Adrenal gland (tissue), 12 donors: ENCODE results near the gene SLC25A21. TPM values are rescaled to one million over a fixed set of nuclear protein-coding genes. Genes with fewer than 3 reads are reported as not detected.

Experiments
- DNase-seq, 7 donors: peaks; one replicate each; pipeline ENCODE4 v3.0.0-alpha.2; 2019 to 2020
- H3K27ac ChIP-seq, 5 donors: fragments of 200-600 bp; sonication (generic) in 4 of 5; 1 replicate in 3 of 5; 2 replicates in 2 of 5; pipeline versions ENCODE4 v1.5.1 to v1.8.0; 2016 to 2020; ENCODE audit warnings: mild to moderate bottlenecking in 1 of 5
- H3K27me3 ChIP-seq: fragments of 200-600 bp; 2 replicates; pipeline ENCODE4 v1.8.0; 2021
- H3K36me3 ChIP-seq, 2 donors: fragments of 200-600 bp; replicated peaks in 1 of 2; 1 replicate in 1 of 2; 2 replicates in 1 of 2; pipeline versions ENCODE4 v1.5.1 to v1.8.0; 2018 to 2022
- H3K4me1 ChIP-seq, 2 donors: fragments of 200-600 bp; replicated peaks in 1 of 2; 1 replicate in 1 of 2; 2 replicates in 1 of 2; pipeline versions ENCODE4 v1.5.1 to v1.8.0; 2018 to 2021
- H3K4me3 ChIP-seq, 4 donors: fragments of 200-600 bp; sonication (generic) in 3 of 4; one replicate each; pipeline ENCODE4 v1.5.1; 2016 to 2018
- H3K9me3 ChIP-seq, 3 donors: fragments of 200-600 bp; sonication (generic) in 1 of 3; replicated peaks in 1 of 3; 1 replicate in 2 of 3; 2 replicates in 1 of 3; pipeline versions ENCODE4 v1.5.1 to v1.8.0; 2016 to 2021
- CTCF ChIP-seq, 6 experiments: fragments of 450-650 bp in 4 of 6; fragments of 200-600 bp in 2 of 6; sonication (generic) in 1 of 6; IDR thresholded peaks; 1 replicate in 5 of 6; 2 replicates in 1 of 6; pipeline versions ENCODE4 v1.5.1 to v1.8.0; 2016 to 2021; ENCODE audit warnings: antibody characterized with exemption in 6 of 6, mild to moderate bottlenecking in 2 of 6, moderate library complexity in 1 of 6
- POLR2A ChIP-seq, 2 donors: fragments of 450-650 bp; IDR thresholded peaks; one replicate each; pipeline ENCODE4 v1.6.1; 2017; ENCODE audit warnings: antibody characterized with exemption in 2 of 2, mild to moderate bottlenecking in 2 of 2, moderate library complexity in 1 of 2
- WGBS, 4 donors: extraction: QIAGEN DNeasy Blood & Tissue Kit in 2 of 4; methylation state at CpG; one replicate each; pipeline versions ENCODE4 v1.1.5 to v1.1.7; 2013 to 2017; 5-methylcytosine and 5-hydroxymethylcytosine counted together
- intact Hi-C, 2 donors: fragments of 100-400 bp; cut with DNase I; formaldehyde crosslinking; loops; one replicate each; pipeline versions ENCODE4 v1.14.1 to v1.15.0; 2022 to 2023
- polyA plus RNA-seq, 3 donors: library from polyadenylated mRNA; stranded (reverse); fragments of 200-250 nt in 2 of 3; fragments of 350-450 nt in 1 of 3; fragmentation: Illumina TruSeq in 1 of 3; extraction: RNeasy Lipid Tissue Mini Kit (QIAGEN cat#74804) in 1 of 3; gene quantifications; one replicate each; pipeline ENCODE4 v1.2.3, GENCODE V29; 2013 to 2014
- total RNA-seq, 9 donors: library from RNA; depleted of rRNA in 4 of 9; stranded (reverse); fragments of >200 nt in 4 of 9; fragments of 120-200 nt in 1 of 9; fragmentation: NEBNext Ultra II Directional in 1 of 9; extraction: Animal tissue kit (Norgen Biotek cat#: 25700) in 1 of 9; gene quantifications; one replicate each; pipeline versions ENCODE4 v1.1.0 to v1.2.4, GENCODE V29; 2013 to 2023
- donor health status: healthy with polysubstance abuse.
- donor health status: Bipolar disorder and iron deficiency.
- donor health status: DM: yes; HTN: yes; CAD: no.
- donor health status: DM: no; HTN: no; CAD: no.
- donor health status: DM: no; HTN: no; CAD: no.
- donor health status: DM: yes; HTN: yes; CAD: no.

SLC25A21 gene
- total and polyA plus RNA-seq, 12 donors, result 0.14 to 3.8 (median 0.56) TPM

GRCh38 chr14:36824854-36825253 is 347.6 kb downstream of the SLC25A21 start:
- no peak overlapping the region for H3K27ac ChIP-seq
- TF ChIP-seq CTCF (IDR thresholded peaks at IDR 0.05) (no peak), POLR2A (IDR thresholded peaks at IDR 0.05) (no peak)
- intact Hi-C loops, result no loop called here
- H3K9me3 ChIP-seq, result peaks cover 0 to 6% (median 0%) of the 10 kb centered on the region in 3 donors
- no peaks in the 10 kb centered on the region for H3K36me3 ChIP-seq
- no peak overlapping the region for H3K4me3 ChIP-seq
- 85 to 95% (median 89%) methylated on average over 4 of the region's 4 CpGs for WGBS, 4 donors
- H3K4me1 ChIP-seq, result no peaks in the 10 kb centered on the region
- DNase-seq, result no peak
- H3K27me3 ChIP-seq, result no peaks in the 10 kb centered on the region

- 68 to 71% (median 70%) methylated on average over 4 of the region's 4 CpGs for WGBS, 4 donors
- no peaks in the 10 kb centered on the region for H3K27me3 ChIP-seq
- H3K9me3 ChIP-seq, result peaks cover 0 to 6% (median 0%) of the 10 kb centered on the region in 3 donors
- intact Hi-C loops, result no loop called here
- H3K27ac ChIP-seq, result no peak overlapping the region
- H3K4me3 ChIP-seq, result no peak overlapping the region
- TF ChIP-seq POLR2A (IDR thresholded peaks at IDR 0.05), result no peak
- TF ChIP-seq CTCF (IDR thresholded peaks at IDR 0.05), result no peak
- no peaks in the 10 kb centered on the region for H3K4me1 ChIP-seq
- no peak for DNase-seq
- no peaks in the 10 kb centered on the region for H3K36me3 ChIP-seq
Observed at GRCh38 chr14:36823651-36824050, 348.8 kb downstream of the SLC25A21 start.

GRCh38 chr14:36822685-36823084 is 349.7 kb downstream of the SLC25A21 start:
- Histone ChIP-seq H3K4me1 (no peaks in the 10 kb centered on the region), H3K27ac (no peak overlapping the region), H3K36me3 (no peaks in the 10 kb centered on the region), H3K9me3 (peaks cover 0 to 6% (median 0%) of the 10 kb centered on the region in 3 donors), H3K27me3 (no peaks in the 10 kb centered on the region), H3K4me3 (no peak overlapping the region)
- DNase-seq, result no peak
- intact Hi-C loops, result no loop called here
- TF ChIP-seq POLR2A (IDR thresholded peaks at IDR 0.05), result no peak
- TF ChIP-seq CTCF (IDR thresholded peaks at IDR 0.05), result no peak

GRCh38 chr14:36820901-36821300 is 351.5 kb downstream of the SLC25A21 start:
- intact Hi-C loops, result no loop called here
- no peak overlapping the region for H3K4me3 ChIP-seq
- H3K36me3 ChIP-seq, result no peaks in the 10 kb centered on the region
- H3K27me3 ChIP-seq, result no peaks in the 10 kb centered on the region
- peaks cover 0 to 6% (median 0%) of the 10 kb centered on the region in 3 donors for H3K9me3 ChIP-seq
- WGBS, 4 donors, result 70 to 92% (median 76%) methylated on average over 1 of the region's 1 CpG
- H3K27ac ChIP-seq, result no peak overlapping the region
- DNase-seq, result no peak
- no peak for TF ChIP-seq CTCF (IDR thresholded peaks at IDR 0.05)
- no peak for TF ChIP-seq POLR2A (IDR thresholded peaks at IDR 0.05)
- no peaks in the 10 kb centered on the region for H3K4me1 ChIP-seq
